LNCAP (cell line): ENCODE results near the gene SCN5A.

Experiments
- CTCF ChIP-seq: fragments of 450-650 bp; IDR thresholded peaks from 2 replicates; pipeline ENCODE4 v1.5.1; 2017; ENCODE audit warnings: mild to moderate bottlenecking

Gene SCN5A

DNA sequence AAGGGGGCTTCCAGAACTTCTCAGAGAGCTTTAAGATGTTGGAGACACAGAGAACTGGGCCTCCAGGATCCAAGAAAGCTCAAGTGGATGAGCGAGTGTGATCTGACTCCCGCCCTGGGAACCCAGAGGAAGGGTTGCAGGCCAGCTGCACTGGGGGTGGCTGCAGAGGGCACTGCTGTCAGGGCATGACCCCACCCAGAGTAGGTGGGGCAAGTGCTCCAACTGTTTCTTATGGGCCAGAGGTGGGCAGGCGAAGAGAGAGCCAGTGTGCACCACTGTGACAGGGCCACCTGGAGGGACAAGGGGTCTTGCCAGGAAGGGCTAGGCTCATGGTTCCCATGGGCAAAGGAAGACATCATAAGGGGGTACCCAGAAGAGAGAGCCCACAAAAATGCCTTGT lies 104.6 kb downstream of the SCN5A start:
- TF ChIP-seq CTCF: no peak

DNA sequence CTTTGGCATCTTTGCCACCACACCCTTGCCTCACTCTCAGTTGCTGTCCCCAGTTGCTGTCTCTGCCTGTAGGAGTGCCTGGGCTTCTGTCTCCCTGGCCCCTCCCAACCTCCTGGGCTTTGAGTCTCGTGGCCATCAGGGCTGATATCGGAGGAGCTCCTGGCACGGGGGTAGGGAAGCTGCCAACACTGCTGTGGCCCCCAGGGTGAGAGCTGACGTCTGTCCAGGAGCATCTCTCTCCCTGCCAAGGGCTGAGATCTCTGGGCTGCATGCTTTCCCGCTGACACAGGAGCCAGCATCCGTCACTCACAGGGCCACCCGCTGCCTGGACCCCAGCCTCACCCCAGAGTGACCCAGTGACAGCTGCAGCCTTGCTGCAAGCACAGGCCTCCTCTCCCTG lies 105.9 kb downstream of the SCN5A start:
- TF ChIP-seq CTCF: no peak

GRCh38 chr3:38542401-38543298 lies 106.8 kb downstream of the SCN5A start:
- no peak for TF ChIP-seq CTCF

GRCh38 chr3:38541806-38542205 lies 107.7 kb downstream of the SCN5A start:
- TF ChIP-seq CTCF: no peak

DNA sequence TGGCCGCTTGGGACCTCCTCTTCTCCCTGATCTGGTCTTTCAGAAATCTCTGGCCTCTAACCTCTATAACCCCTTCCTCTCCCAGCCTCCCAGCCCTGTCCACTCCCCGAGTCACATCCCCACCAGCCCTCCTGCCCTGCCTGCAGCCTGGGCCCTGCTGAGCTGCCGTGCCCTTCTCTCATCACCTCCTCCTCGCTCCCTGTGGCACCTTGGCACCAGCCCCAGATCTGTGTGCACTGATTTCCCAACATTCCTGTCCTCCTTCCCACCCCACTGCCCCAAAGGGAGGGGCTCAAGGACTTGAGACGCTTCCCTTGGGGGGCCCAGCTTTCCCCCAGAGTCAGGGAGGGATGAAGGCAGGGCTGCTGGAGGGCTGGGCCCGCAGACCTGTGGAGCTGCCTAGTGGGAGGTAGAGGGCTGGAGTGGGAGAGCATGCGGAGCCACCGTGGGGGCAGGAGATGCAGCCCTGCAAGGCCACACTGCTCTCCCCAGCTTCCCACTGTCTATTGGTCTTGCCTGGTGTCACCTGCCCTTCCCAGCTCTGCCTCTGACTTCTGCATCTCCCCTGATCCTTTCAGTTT lies 110.6 kb downstream of the SCN5A start:
- TF ChIP-seq CTCF: no peak

DNA sequence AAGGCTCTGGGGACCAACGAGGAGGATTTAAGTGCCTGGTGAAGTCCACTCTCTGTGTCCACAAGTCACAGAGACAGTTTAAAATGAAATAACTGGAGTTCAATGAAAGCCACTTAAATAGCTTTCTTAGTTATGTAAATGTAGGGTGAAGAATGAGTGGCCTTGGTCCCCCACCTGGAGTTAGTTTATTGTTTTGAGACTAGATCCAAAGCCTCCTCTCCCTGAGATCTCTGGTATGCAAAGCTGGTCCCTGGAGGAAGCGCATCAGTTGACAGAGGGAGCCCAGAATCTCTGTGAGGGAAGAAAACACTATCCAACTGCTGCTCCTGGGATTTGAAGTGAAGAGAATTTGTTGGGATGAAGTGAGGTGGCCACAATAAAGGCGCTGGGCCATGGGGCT lies 112.8 kb downstream of the SCN5A start:
- no peak for TF ChIP-seq CTCF

- no peak for TF ChIP-seq CTCF
Observed at GRCh38 chr3:38534604-38535003, 114.9 kb downstream of the SCN5A start.
